Measurements from ENCODE around the gene ADCY6.

ADCY6 gene

DNA sequence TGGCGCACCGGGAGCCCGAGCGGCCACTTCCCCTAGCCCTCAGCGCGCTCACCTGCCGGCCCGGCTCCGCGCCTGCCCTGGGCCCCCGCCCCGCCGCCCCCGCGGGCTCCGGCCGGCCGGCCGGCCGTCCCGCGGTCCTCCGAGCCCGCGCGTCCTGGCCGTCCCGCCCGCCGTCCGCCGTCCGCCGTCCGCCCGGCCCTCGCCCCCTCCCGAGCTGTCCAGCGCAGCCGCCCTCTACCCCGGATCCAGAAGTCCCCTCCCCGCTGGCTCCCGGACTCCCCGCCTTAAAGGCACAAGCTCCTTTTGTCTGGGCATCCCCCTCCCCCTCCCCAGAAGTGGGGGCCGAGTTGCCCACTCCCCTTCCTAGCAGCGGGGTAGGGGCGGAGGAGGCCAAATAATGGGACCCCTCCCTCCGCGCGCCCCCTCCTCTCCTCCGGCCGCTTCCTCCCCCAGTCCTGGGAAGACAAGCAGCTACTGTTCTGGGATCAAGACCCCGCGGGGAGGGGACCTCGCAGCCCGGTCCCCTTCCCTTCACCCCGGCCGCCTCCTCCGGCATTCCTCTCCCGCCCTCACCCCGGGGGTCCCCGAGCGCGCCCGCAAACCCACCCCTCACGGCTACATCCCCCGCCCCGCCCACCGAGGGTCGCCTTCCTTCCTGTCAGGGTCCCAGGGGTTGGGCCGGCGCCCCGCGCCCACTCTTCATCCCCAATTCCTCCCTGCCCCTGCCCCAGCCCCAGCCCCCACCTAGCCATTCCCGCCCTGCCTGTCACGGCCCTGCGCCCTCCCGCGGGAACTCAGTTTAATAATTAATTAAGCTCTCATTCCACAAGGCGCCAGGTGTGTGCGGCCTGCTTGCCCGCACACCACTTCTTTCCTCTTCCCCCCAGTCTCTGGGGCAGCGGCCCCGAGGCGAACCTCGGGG, at the start of gene ADCY6:
TSS of gene ADCY6 (minus strand) at position 236 of the 922 bp plus-strand sequence. CDS start 5,655 bp downstream, outside the sequence.
- no peak for DNase-seq (ENCODE audit: low read depth in 2 of 2)

DNA sequence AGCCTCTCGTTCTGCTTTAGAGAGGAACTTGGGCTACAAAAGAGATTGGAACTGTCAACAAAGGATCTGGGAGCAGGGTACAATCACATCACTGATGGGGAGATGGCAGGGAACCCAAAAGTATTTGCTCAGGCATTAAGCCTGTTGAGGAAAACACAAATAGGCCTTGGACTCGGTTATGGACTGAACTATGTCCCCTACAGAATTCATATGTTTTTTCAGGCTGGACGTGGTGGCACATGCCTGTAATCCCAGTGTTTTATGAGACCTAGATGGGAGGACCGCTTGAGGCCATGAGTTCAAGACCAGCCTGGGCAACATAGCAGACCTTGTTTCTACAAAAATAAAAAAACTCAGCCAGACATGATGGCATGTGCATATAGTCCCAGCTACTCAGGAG, 49.2 kb upstream of the ADCY6 start:
- no peak for DNase-seq (ENCODE audit: low read depth in 2 of 2)

DNA sequence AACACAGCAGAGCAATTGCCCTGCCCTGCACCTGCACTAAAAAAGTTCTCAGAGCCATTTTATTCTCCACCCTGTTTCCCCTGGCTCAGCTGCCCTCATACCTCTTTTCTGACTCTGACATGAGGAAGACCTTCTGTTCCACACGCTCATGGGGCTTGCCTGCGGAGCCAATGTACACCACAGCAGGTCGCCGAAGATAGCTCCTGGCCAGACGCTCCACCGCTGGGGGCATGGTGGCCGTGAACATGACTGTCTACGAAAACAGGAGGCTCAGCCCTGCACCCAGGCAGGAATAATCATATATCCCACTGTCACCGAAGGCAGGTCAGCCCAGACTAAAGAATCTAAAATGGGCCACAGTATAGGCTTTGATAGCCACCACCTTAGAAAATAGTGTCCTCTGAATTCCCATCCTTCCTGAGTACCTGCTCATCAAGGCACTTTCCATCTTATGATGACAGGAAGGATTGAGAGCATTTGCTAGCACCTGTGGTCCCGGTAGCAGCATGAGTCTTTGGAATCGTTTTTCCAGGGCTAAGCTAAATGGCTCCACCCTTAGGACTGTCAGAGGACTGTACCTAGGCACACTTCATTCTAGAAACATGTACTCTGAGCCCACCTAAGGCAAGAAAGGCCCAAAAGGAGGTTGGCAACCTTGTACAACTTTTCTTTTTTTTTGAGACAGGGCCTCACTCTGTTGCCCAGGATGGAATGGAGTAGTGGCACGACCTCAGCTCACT, 43.6 kb upstream of the ADCY6 start:
- no peak for DNase-seq (ENCODE audit: low read depth in 2 of 2)

DNA sequence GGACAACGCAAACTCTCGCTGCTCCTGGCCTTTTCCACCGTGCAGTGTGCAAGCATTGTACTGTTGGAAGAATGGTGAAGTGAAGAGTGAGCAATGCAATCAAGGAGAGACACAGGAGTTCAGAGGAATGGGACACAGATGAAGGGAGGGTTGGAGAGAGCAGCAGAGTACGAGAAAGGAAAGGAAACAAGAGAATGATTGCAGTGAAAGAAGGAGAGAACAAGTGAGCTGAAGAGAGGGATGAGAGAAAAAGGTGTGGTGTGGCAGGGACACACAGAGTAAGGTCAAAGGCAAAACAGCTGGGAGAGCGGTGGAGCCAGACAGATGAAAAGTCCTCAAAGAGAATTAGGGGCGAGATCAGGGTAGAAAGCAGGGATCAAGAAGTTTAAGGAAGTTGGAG, 42.4 kb upstream of the ADCY6 start:
- no peak for DNase-seq (ENCODE audit: low read depth in 2 of 2)

DNA sequence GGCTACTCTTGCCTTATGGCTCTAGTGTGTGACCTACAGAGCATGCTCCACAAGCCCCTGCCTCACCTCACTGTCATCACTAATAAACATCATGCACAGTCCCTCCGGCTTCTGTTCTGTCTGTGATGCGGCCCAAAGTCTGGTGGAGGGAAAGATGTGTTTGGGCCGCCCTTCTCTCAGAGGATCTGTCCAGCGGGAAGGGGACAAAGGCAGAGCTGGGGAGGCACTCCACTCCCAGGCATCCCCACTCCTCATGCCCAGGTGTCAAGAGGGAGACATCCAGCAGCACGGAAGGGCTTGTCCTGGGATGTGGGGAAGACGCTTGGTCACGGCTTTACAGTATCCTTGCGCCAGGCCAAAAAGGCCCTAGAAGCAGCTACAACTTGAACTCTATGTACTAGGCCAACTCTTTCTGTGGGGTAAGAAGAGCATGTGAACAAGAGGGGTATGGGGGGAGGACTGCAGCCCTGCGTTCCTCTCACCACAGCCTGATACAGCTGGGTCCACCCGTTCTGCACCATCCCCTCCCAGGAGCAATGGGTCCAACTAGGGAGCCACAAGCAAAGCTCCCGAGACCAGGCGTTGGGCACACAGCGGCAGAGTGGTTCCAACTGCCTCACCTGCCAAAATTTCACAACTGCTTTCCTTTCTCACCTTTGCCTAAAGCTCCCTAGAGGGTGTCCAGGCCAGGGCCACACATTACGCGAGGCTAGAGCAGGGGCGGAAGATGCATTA, 40.1 kb upstream of the ADCY6 start:
- DNase-seq (ENCODE audit: low read depth in 2 of 2), result no peak

DNA sequence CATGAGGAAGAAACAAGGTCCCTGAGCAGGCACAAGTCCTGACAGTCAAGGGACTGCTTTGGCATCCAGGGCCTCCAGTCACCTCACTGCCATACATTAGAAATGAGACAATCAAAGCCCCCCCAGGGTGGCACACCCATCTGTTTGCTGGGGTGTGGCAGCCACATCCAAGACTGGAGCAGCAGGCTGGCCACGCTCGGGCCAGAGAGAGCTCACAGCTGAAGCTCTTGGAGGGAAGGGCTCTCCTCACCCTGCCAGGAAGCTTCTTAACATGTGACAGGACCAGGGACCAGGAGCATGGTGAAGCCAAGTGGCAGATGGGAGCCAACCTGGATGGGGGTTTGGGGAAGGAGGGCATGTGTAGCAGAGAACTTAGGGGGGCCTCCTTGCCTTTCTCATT, 39.4 kb upstream of the ADCY6 start:
- DNase-seq (ENCODE audit: low read depth in 2 of 2), result no peak

DNA sequence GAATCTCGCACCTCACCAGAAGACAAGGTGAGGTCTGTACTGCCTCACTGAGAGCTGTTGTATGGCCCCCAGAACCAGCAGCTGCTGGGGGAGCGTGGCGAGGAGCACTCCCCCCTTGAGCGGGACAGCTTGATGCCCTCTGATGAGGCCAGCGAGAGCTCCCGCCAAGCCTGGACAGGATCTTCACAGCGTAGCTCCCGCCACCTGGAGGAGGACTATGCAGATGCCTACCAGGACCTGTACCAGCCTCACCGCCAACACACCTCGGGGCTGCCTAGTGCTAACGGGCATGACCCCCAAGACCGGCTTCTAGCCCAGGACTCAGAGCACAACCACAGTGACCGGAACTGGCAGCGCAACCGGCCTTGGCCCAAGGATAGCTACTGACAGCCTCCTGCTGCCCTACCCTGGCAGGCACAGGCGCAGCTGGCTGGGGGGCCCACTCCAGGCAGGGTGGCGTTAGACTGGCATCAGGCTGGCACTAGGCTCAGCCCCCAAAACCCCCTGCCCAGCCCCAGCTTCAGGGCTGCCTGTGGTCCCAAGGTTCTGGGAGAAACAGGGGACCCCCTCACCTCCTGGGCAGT, 38.7 kb upstream of the ADCY6 start:
- DNase-seq (ENCODE audit: low read depth in 2 of 2), result no peak

DNA sequence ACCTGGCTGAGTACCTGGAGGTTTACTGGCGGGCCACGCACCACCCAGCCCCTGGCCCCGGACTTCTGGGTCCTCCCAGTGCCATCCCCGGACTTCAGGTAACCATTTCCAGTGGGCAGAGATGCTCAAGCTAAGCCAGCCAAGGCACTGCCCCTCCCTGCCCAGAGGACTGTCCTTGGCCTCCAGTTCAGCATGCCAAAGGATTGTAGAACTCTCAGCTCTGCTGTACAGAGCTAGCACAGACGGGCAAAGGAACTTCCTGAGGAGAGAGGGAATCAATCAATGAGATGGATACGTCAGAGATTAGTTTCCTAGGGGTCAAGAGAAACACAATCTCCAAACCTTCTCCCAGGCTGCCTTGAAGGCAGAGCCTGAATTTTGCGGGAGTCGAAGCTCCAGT, 38.1 kb upstream of the ADCY6 start:
- no peak for DNase-seq (ENCODE audit: low read depth in 2 of 2)

DNA sequence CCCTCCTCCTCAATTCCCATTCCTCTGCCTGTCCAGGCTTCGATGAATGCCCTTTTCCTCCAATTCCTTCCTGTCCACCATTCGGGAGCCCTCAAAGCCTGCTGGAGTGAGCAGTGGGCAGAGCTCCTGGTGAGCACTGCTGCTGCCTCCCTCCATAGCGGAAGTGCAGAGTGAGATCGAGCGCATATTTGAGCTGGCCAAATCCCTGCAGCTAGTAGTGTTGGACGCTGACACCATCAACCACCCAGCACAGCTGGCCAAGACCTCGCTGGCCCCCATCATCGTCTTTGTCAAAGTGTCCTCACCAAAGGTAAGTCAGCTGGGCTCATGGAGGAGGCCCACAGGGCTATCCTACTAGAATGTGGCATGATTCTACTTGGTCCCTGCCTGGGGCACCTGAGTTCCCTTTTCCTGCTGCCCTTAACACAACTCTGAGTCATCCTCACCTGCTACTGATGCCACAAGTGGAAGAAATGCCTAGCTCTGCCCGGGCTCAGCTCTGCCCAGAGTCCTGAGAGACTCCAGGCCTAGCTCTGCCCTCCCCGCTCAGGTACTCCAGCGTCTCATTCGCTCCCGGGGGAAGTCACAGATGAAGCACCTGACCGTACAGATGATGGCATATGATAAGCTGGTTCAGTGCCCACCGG, 37.4 kb upstream of the ADCY6 start:
- DNase-seq (ENCODE audit: low read depth in 2 of 2), result no peak

DNA sequence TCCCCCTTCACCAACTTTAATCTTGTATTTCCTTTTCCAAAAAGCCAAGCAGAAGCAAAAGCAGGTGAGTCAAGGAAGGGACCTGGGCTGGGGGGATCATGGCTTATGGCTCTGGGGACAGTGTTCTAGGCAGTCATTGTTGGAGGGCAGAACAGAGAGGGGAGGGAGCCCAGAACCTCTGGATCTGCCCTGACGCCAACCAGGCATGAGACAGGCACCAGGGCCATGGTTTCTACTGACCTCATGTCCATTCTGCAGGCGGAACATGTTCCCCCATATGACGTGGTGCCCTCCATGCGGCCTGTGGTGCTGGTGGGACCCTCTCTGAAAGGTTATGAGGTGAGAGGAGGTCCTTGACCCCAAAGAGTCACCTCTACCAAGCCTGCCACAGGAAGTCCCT, 36.0 kb upstream of the ADCY6 start:
- DNase-seq (ENCODE audit: low read depth in 2 of 2), result no peak

DNA sequence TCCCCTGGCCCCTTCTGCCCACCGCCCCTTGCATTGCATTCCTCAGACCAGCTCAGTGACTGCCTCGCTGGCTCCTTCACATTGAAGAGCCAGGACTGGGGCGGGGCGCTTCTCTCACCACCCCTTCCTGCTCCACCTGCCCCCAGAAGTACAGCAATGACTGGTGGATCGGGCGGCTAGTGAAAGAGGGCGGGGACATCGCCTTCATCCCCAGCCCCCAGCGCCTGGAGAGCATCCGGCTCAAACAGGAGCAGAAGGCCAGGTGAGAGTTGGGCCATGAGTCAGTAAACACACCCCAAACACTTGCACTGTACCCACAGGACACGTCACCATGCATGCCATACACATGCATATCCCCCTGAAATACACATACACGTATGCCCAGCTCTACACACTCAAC, 35.2 kb upstream of the ADCY6 start:
- no peak for DNase-seq (ENCODE audit: low read depth in 2 of 2)

DNA sequence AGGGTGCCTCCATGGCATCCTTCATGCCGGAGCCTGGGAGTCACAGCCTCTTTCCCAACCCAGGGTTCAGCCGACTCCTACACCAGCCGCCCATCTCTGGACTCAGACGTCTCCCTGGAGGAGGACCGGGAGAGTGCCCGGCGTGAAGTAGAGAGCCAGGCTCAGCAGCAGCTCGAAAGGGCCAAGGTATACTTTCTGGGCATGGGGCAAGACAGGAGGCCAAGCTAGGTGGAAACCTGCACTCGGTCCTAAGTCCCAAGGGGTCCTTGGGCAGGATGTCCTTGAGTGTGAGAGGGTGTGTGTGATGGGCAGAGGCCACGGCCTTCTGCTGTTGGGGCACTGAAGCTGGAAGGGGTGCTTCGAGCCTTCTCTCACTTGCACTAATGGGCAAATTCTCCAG, 34.4 kb upstream of the ADCY6 start:
- no peak for DNase-seq (ENCODE audit: low read depth in 2 of 2)

DNA sequence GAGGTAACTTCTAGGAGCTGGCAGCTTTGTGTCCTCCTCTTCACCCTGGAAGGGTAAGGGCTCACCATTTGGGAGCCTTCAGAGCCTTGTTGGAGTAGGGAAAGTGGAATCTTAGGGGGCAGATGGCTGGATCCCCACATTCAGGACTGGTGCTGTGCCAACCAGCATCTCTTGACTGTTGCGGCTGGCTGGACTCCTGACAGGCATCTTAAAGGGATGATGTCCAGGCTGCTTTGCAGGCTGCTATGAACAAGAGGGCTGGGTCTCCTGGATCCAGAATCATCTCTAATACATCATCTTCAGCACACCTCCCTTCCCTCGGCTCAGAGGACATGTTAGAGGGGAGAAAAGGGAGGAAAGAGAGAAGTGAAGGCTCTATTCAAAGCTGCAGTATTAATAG, 33.8 kb upstream of the ADCY6 start:
- DNase-seq (ENCODE audit: low read depth in 2 of 2), result no peak

DNA sequence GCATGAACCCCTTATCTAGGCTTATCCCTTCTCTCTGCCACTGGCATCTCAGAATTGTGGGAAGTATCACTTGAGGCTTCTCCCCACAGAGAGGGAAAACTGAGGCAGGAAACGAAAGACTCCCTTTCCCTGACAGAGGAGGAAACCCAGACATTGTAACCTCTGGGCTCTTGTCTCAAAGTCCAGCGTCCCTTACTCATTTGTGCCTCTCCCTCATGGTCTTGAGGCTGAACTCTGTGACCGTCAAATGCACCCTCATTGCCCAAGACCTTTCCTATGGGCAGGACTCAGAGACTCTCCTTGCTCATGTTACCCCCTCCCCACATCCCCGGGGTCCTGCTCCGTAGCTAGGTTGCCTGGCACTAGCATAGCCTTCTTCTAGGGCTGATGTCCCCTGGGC, 33.2 kb upstream of the ADCY6 start:
- no peak for DNase-seq (ENCODE audit: low read depth in 2 of 2)

DNA sequence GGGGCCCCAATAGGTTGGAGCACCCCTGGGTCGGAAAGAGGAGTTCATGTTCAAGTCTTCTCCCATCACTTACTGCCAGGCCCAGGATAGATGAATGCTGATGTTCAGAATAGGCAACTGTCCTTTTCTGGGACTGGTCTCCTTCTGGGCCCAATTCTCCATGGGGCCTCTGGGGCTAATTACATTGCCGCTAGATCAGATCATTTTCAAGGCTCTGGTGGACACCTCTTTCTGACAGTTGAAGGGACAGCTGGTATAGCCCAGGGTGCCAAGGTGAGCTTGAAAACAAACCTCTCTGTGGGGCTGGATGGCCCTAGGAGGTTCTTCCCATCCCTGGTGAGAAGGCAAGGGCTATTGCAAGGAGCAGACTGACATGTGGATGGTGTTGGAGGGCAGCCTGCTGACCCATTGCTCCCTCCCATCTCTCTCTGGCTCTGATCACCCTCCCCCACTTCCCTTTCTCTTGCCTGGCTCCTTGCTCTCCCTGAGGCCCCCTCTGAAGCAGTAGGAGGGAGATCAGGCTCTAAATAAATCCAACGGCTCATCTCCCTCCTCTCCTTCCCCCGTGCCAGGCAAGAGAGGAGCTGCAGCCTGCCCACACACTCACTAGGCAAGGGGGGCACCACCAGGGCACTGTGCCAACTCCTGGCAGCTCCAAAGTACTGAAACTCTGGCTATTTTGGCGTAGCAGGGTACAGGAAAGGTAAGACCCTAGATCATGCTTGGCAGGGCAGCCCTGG, 31.3 kb upstream of the ADCY6 start:
- DNase-seq (ENCODE audit: low read depth in 2 of 2), result no peak

DNA sequence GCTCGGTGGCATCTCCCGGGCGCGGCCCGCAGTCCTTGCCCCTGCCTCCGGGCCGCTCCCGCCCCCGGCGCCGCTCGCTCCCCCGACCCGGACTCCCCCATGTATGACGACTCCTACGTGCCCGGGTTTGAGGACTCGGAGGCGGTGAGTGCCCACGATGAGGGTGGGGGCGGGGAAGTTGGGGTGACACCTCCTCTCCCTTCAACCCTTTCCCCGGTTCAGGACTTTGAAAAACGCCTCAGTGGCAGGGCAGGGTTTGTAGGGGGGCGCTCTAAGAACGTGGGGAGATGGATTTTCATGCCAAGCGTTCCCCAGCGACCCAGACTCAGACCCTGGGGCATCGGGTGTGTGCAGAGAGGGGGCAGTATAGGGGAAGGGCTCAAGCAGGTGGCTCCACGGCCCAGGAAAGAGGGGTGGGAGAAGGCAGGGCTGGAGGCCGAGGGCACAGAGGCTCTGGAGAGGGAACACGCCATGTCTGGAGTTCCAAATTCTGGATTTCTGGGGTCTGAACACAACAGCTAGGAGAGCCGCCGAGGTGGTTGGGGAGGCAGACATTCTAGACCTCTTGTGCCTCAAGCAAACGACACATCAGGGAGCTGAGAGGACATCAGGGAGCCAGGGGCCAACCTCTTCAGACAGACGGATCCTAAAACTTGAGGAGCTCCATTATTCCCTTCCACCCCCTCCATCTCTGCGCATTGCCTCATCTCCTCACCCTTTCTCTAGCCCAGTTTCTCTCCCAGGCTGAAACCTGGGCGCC, 30.1 kb upstream of the ADCY6 start:
- DNase-seq (ENCODE audit: low read depth in 2 of 2), result no peak

DNA sequence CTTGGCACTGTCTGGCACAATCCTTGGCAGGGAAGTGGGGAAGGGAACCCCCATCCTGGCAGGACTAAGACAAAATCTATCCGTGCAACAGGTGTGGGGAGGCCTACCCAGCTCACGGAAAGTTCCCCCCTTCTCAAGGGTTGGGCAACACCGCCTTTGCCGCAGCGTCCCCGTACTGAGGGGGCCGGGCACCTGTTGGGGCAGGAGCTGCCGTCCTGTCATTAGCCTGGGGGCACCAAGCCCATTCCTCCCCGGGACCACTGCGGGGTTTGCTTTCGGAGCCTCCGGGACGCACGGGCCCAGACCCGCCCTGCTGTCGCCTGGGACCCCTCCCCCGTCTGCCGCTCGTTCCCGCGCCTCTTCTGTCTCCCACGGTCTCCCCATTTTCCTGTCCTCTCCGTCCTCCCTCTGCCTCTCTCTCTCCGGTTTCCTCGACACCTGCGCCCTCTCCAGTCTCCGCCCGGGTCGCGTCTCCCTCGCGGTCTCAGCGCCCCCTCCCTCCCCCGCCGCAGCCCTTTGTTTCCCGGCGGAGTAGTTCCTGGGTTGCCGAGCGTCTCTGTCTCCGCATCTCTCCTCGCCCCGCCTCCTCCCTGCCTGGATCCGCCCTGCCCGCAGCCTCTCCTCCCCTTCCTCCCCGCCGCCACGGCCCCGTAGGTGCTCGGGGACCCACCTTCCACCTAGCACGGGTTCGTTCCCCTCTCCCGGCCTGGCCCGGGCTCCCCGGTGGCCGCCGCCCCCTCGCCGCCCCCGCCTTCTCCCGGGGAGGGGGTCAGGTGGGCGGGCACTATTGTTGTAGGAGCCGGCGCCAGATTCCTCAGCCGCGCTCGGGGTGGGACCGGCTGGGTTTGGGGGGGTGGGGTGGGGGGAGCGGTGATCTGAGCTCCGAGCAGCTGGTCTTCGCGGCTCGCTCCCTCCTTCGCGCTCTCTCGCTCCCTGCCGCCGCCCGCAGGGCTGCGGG, 29.3 kb upstream of the ADCY6 start, which contains the start of gene CACNB3:
TSS of gene CACNB3 (plus strand) at position 624 of the 958 bp plus-strand sequence. CDS start 434 bp downstream, outside the sequence.
- DNase-seq (ENCODE audit: low read depth in 2 of 2), result peak; percentile 54 to 59

DNA sequence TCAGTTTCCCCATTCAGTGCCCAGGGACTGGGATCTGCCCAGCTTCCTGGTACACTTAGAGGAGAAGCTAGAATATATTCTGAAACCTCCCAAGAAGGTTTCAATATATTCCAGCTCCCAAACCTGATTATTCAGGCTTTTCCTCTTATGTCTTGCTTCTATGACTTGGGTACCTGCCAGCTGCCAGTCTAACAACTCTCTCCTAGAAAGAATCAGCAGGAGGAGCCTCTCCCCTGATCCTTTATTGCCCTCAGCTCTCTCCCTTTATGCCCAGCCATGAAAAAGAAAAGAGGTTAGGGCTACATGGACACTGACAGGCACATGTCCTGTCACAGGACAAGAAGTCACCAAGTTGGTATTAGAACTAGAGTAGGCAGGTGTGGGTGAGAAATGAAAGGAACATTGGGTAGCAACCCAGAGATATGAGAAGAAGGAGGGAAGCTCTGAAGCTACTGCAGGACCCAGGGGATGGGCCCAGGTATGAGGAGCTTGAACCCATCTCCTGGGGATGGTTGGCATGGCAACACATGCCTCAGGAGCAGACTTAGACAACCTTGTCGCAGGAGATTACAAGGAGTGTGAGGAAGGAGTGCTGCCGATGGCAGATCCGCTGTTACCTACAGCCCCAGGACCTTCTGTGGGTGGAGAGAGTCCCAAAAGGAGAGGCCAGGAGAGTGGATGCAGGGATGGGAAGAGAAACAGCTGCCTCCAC, 27.4 kb upstream of the ADCY6 start:
- no peak for DNase-seq (ENCODE audit: low read depth in 2 of 2)
